GM12865 (cell line): ENCODE measurements around the gene TNFSF13B.
"Not testable (repeated sequence)": the region's sequence is repeated elsewhere in the genome, so short reads cannot be mapped to it uniquely, and the experiment has no call there.

Source experiments
- DNase-seq: peaks from one replicate; pipeline ENCODE4 v3.0.0; 2010; ENCODE audit warnings: low read depth
- H3K4me3 ChIP-seq: 2 replicates; pipeline ENCODE4 v1.5.1; 2011; ENCODE audit warnings: mild to moderate bottlenecking, low read depth, low read length, control low read depth
- CTCF ChIP-seq: IDR thresholded peaks from 2 replicates; pipeline ENCODE4 v1.5.1; 2011; ENCODE audit warnings: low read length, control low read depth, low read depth, inconsistent platforms; ENCODE audit not compliant: insufficient read depth; ENCODE audit errors: missing control alignments

Gene TNFSF13B

GRCh38 chr13:108230377-108230776, 39.1 kb upstream of the TNFSF13B start:
- DNase-seq: no peak
- H3K4me3 ChIP-seq: no peak overlapping the region
- TF ChIP-seq CTCF: no peak

- peak; percentile 40 for DNase-seq
- H3K4me3 ChIP-seq: no peak overlapping the region
- TF ChIP-seq CTCF: no peak
Observed at GRCh38 chr13:108249150-108249549, 20.4 kb upstream of the TNFSF13B start.

- DNase-seq: no peak
- no peak for TF ChIP-seq CTCF
- no peak overlapping the region for H3K4me3 ChIP-seq
Observed at GRCh38 chr13:108257248-108257647, 12.3 kb upstream of the TNFSF13B start.

- H3K4me3 ChIP-seq: no peak overlapping the region
- TF ChIP-seq CTCF: no peak
- DNase-seq: no peak
Observed at GRCh38 chr13:108263621-108264355, 5.7 kb upstream of the TNFSF13B start.

- no peak for DNase-seq
- TF ChIP-seq CTCF: no peak
Observed at GRCh38 chr13:108266321-108266990, 3.1 kb upstream of the TNFSF13B start.

GRCh38 chr13:108267347-108267746, 2.2 kb upstream of the TNFSF13B start:
- DNase-seq: no peak
- TF ChIP-seq CTCF: no peak
- no peak overlapping the region for H3K4me3 ChIP-seq

More at GRCh38 chr13:108266321-108266990, 3.1 kb upstream of the TNFSF13B start:
- H3K4me3 ChIP-seq: no peak overlapping the region

- H3K4me3 ChIP-seq, DNase-seq: not testable (repeated sequence)
Observed at GRCh38 chr13:108267855-108268254, 1.7 kb upstream of the TNFSF13B start.
